ENCODE measurements around the gene RDX.
"Not testable (repeated sequence)": the region's sequence is repeated elsewhere in the genome, so short reads cannot be mapped to it uniquely, and the experiment has no call there.

The RDX gene

GRCh38 chr11:110296226-110297075 lies at the start of gene RDX:
RDX (minus strand) TSS chr11:110296614; CDS start chr11:110279692, 16,922 bp downstream.
- peak; percentile 61 for DNase-seq

- DNase-seq = no peak
Observed at GRCh38 chr11:110345743-110346142, 49.3 kb upstream of the RDX start.

DNA sequence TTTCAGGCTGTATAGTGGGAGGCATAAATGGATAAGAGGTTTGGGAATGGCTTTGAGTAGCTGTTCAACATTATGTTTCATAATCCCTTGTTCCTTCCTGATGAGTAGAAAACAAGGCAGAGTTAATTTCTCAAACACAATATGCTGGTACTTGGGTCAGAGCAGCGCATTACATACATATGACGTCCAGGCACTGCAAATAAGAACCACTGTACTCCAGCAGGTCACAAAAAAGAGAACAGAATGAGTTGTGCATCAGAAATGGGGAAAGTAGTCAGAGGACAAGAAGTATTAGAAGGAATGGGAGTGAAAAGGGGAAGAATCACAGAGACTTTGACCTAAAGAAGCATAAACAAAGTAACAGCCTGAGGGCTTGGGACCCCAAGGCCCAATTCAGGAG lies 44.0 kb upstream of the RDX start:
- DNase-seq = no peak

GRCh38 chr11:110339456-110340250 lies 43.2 kb upstream of the RDX start:
- DNase-seq = no peak

GRCh38 chr11:110338684-110339083 lies 42.3 kb upstream of the RDX start:
- no peak for DNase-seq

- DNase-seq = no peak
Observed at GRCh38 chr11:110337570-110338193, 41.3 kb upstream of the RDX start.

- DNase-seq = no peak
Observed at GRCh38 chr11:110336054-110336453, 39.6 kb upstream of the RDX start.

DNA sequence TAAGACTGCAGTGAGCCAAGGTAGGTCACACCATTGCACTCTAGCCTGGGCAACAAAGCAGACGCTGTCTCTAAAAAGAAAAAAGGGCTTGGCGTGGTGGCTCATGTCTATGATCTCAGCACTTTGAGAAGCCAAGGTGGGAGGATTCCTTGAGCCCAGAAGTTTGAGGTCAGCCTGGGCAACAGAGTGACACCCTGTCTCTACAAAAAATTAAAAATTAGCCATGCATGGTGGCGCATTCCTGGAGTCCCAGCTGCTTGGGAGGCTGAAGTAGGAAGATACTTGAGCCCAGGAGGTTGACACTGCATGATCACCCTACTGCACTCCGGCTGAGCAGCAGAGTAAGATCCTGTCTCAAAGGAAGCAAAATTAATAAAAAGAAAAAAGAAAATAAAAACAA lies 38.9 kb upstream of the RDX start:
- no peak for DNase-seq

- no peak for DNase-seq
Observed at GRCh38 chr11:110331626-110332025, 35.2 kb upstream of the RDX start.

GRCh38 chr11:110329445-110329844 lies 33.0 kb upstream of the RDX start:
- no peak for DNase-seq

DNA sequence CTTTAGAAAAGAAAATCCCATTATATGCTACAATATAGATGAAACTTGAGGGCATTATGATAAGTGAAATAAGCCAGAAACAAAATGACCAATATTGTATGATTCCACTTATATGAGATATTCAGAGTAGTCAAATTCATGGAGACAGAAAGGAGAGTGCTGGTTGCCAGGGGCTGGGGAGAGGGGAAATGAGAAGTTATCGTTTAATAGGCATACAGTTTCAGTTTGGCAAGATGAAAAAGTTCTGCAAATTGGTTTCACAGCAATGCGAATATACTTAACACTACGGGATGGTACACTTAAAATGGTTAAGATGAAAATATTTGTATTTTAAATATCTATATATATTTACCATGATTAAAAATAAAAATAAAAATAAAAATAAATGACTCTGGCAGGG lies 31.1 kb upstream of the RDX start:
- DNase-seq = no peak

DNA sequence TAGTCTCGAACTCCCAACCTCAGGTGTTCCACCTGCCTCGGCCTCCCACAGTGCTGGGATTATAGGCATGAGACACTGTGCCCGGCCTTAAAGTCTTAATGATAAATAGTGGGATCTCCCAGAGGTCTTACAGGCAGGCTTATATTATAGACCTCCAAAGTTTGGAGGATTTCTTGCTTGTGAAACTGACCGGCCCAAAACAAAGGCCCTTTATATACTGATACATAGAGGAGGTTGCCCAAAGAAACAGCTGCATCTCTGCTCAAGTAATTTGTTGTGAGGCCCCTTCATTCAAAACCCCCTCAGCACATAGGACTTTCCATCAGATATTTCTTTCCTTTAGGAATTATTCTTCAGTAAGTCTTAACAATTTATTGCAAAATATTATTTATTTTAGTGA lies 27.4 kb upstream of the RDX start:
- no peak for DNase-seq

GRCh38 chr11:110319501-110319900 lies 23.1 kb upstream of the RDX start:
- DNase-seq = no peak

GRCh38 chr11:110318638-110319404 lies 22.4 kb upstream of the RDX start:
- no peak for DNase-seq

DNA sequence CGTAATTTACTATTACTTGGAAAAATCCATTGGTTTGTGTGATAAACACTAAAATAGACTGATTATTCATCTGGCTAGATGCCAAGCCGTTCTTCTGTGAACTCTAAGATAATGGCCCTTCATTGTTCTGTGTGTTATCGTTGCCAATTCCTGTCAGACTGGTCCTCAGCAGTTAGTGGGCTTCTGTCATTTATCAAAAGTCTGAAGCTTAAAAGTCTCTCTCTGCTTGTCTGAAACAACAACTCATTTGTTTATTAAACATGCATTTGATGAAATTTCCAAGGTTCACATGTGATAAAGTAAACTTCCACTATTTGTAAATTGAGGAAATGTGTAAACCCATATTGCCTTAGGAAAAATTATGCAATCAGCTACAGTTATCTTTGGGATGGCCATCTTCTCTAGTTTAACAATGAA lies 21.1 kb upstream of the RDX start:
- DNase-seq = no peak

- no peak for DNase-seq
Observed at GRCh38 chr11:110314366-110315095, 18.1 kb upstream of the RDX start.

DNA sequence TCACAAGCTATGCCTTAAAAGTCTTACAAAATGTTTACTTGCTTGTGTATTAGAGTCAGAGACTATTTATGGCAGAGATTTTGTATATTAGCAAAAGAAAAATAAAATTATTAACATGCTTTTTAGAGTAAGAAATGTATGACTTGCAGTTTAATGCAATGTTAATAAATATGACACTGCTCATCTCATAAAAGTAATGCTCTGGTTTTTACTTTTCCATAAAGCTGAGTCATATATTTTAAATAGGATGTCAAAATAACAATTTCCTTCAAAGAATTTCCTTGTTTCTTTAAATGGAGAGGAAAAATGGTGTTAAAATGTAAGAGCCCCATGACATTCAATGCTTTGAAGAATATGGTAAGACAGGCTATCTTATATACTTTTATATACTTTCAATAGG lies 16.3 kb upstream of the RDX start:
- no peak for DNase-seq

- DNase-seq = no peak
Observed at GRCh38 chr11:110311783-110312579, 15.6 kb upstream of the RDX start.

- no peak for DNase-seq
Observed at GRCh38 chr11:110308071-110308470, 11.7 kb upstream of the RDX start.

- not testable (repeated sequence) for DNase-seq
Observed at GRCh38 chr11:110306019-110306388, 9.6 kb upstream of the RDX start.
